Neural cell (in vitro differentiated cells): ENCODE data around the gene RBM34.
"Not testable (repeated sequence)": the region's sequence is repeated elsewhere in the genome, so short reads cannot be mapped to it uniquely, and the experiment has no call there.

Experiments used
- EZH2 ChIP-seq: fragments of 200-600, 300-800 bp; shearing (Covaris generic), sonication (generic); IDR thresholded peaks from 2 replicates; pipeline ENCODE4 v1.6.1; 2014; ENCODE audit warnings: antibody characterized with exemption, low read length, borderline replicate concordance, mild to moderate bottlenecking; ENCODE audit not compliant: insufficient read depth, poor library complexity, severe bottlenecking
- MXI1 ChIP-seq: fragments of 450-650 bp; conservative IDR thresholded peaks from 2 replicates; pipeline ENCODE4 v1.6.1; 2014; ENCODE audit warnings: antibody characterized with exemption, mild to moderate bottlenecking; ENCODE audit not compliant: poor library complexity, severe bottlenecking
- TAF1 ChIP-seq: IDR thresholded peaks from 2 replicates; pipeline ENCODE4 v1.6.1; 2012; ENCODE audit warnings: low read depth
- TF ChIP-seq, protein P1 (sequence below): fragments of 450-650 bp; IDR thresholded peaks from 2 replicates; pipeline ENCODE4 v1.5.1; 2014; ENCODE audit warnings: antibody characterized with exemption, mild to moderate bottlenecking, moderate library complexity; ENCODE audit not compliant: poor library complexity, severe bottlenecking

- not testable (repeated sequence) for TF ChIP-seq TAF1, EZH2, MXI1
- TF ChIP-seq, protein P1, sequence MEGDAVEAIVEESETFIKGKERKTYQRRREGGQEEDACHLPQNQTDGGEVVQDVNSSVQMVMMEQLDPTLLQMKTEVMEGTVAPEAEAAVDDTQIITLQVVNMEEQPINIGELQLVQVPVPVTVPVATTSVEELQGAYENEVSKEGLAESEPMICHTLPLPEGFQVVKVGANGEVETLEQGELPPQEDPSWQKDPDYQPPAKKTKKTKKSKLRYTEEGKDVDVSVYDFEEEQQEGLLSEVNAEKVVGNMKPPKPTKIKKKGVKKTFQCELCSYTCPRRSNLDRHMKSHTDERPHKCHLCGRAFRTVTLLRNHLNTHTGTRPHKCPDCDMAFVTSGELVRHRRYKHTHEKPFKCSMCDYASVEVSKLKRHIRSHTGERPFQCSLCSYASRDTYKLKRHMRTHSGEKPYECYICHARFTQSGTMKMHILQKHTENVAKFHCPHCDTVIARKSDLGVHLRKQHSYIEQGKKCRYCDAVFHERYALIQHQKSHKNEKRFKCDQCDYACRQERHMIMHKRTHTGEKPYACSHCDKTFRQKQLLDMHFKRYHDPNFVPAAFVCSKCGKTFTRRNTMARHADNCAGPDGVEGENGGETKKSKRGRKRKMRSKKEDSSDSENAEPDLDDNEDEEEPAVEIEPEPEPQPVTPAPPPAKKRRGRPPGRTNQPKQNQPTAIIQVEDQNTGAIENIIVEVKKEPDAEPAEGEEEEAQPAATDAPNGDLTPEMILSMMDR: not testable (repeated sequence)
These were observed 63.5 kb downstream of the RBM34 start for GRCh38 chr1:235097501-235097900.
